Activated gamma-delta T cell treated with Interleukin-2 at 50 U/mL for 16 hours (primary cell): ENCODE measurements around the gene HOXC6.

Experiments used
- DNase-seq: peaks from one replicate; pipeline ENCODE4 v3.0.0-alpha.2; 2020

HOXC6 gene

GRCh38 chr12:54044425-54045103, 16.3 kb downstream of the HOXC6 start:
- DNase-seq, result no peak

- DNase-seq, result no peak
Measured at GRCh38 chr12:54045401-54045800, 17.2 kb downstream of the HOXC6 start.

- DNase-seq, result no peak
Measured at GRCh38 chr12:54045868-54046521, 17.8 kb downstream of the HOXC6 start.

- DNase-seq, result no peak
Measured at GRCh38 chr12:54046809-54047159, 18.5 kb downstream of the HOXC6 start.

- no peak for DNase-seq
Measured at GRCh38 chr12:54047160-54047963, 19.1 kb downstream of the HOXC6 start.

GRCh38 chr12:54047964-54048303, 19.7 kb downstream of the HOXC6 start:
- DNase-seq, result no peak

GRCh38 chr12:54048406-54049093, 20.3 kb downstream of the HOXC6 start:
- no peak for DNase-seq

GRCh38 chr12:54049108-54049507, 20.9 kb downstream of the HOXC6 start:
- DNase-seq, result no peak

- no peak for DNase-seq
Measured at GRCh38 chr12:54050482-54050810, 22.2 kb downstream of the HOXC6 start.

GRCh38 chr12:54051026-54051842, 23.0 kb downstream of the HOXC6 start:
- DNase-seq, result no peak

GRCh38 chr12:54051874-54052437, 23.7 kb downstream of the HOXC6 start:
- no peak for DNase-seq

GRCh38 chr12:54052438-54053002, 24.3 kb downstream of the HOXC6 start:
- DNase-seq, result no peak

- no peak for DNase-seq
Measured at GRCh38 chr12:54053003-54053750, 24.9 kb downstream of the HOXC6 start.

GRCh38 chr12:54053751-54054741, 25.8 kb downstream of the HOXC6 start, which contains the start of gene HOXC4:
HOXC4 (plus strand) TSS chr12:54053835; CDS start chr12:54053923, 88 bp downstream.
- no peak for DNase-seq

- no peak for DNase-seq
Measured at GRCh38 chr12:54054742-54055194, 26.5 kb downstream of the HOXC6 start.

GRCh38 chr12:54055552-54055951, 27.3 kb downstream of the HOXC6 start:
- no peak for DNase-seq

GRCh38 chr12:54056110-54056509, 27.9 kb downstream of the HOXC6 start:
- no peak for DNase-seq

GRCh38 chr12:54058128-54058768, 30.0 kb downstream of the HOXC6 start:
- DNase-seq, result no peak

GRCh38 chr12:54059668-54060067, 31.4 kb downstream of the HOXC6 start:
- DNase-seq, result no peak
